Measurements from ENCODE around the gene KRT3.

The KRT3 gene

GRCh38 chr12:52826611-52827498 lies 30.9 kb upstream of the KRT3 start:
- DNase-seq, result no peak

- no peak for DNase-seq
Observed at GRCh38 chr12:52825961-52826360, 30.0 kb upstream of the KRT3 start.

- no peak for DNase-seq
Observed at GRCh38 chr12:52824741-52825410, 29.0 kb upstream of the KRT3 start.

- DNase-seq, result no peak
Observed at GRCh38 chr12:52823761-52824450, 28.0 kb upstream of the KRT3 start.

GRCh38 chr12:52822771-52823510 lies 27.0 kb upstream of the KRT3 start:
- DNase-seq, result no peak

- DNase-seq, result no peak
Observed at GRCh38 chr12:52821826-52822660, 26.1 kb upstream of the KRT3 start.

GRCh38 chr12:52821071-52821730 lies 25.3 kb upstream of the KRT3 start:
- DNase-seq, result no peak

GRCh38 chr12:52820521-52820920 lies 24.6 kb upstream of the KRT3 start:
- DNase-seq, result no peak

- no peak for DNase-seq
Observed at GRCh38 chr12:52819731-52820510, 24.0 kb upstream of the KRT3 start.

GRCh38 chr12:52818887-52819420 lies 23.0 kb upstream of the KRT3 start:
- DNase-seq, result no peak

GRCh38 chr12:52818388-52818787 lies 22.5 kb upstream of the KRT3 start:
- no peak for DNase-seq

GRCh38 chr12:52817699-52818238 lies 21.9 kb upstream of the KRT3 start:
- DNase-seq, result no peak

- no peak for DNase-seq
Observed at GRCh38 chr12:52817003-52817698, 21.2 kb upstream of the KRT3 start.

GRCh38 chr12:52815676-52816588 lies 20.0 kb upstream of the KRT3 start:
- no peak for DNase-seq

- no peak for DNase-seq
Observed at GRCh38 chr12:52815161-52815560, 19.2 kb upstream of the KRT3 start.

- no peak for DNase-seq
Observed at GRCh38 chr12:52814710-52815155, 18.8 kb upstream of the KRT3 start.

GRCh38 chr12:52813885-52814709 lies 18.2 kb upstream of the KRT3 start, which contains the start of gene KRT4:
TSS of gene KRT4 (minus strand) at chr12:52814116. CDS start at chr12:52814058, 58 bp downstream.
- no peak for DNase-seq
